ENCODE measurements around the gene PPP1R26. TPM values are rescaled to one million over a fixed set of nuclear protein-coding genes. Genes with fewer than 3 reads are reported as not detected.

Gene PPP1R26
- total and polyA plus RNA-seq, 9 of the 15 experiments (the other 6 are each of a cell fraction or from before 2014, with no cell fraction given): 0.77 to 26.8 (median 9.3) TPM

- ChIA-PET CTCF (ENCODE audit: low intra/inter-chr PET ratio) (no interaction called here), POLR2A (interaction anchor here (0.6 kb wide), 1 partner anchor 184 kb away, joined by 3 read pairs; no protein-coding TSS in a partner anchor)
- Histone ChIP-seq H2AFZ (ENCODE audit: low read depth, low read length) (no peak overlapping the region), H3K27me3 (ENCODE audit: control insufficient read depth in 2 of 2, insufficient read depth in 2 of 2, low read length in 2 of 2) (no peaks in the 10 kb centered on the region), H3K4me2 (ENCODE audit: insufficient read depth, low read length) (no peak overlapping the region), H4K20me1 (replicated peaks; ENCODE audit: control insufficient read depth, insufficient read depth, low read length) (no peaks in the 10 kb centered on the region), H3K4me3 (no peak overlapping the region), H3K79me2 (ENCODE audit: control insufficient read depth, insufficient read depth, low read length) (no peaks in the 10 kb centered on the region), H3K36me3 (ENCODE audit: control insufficient read depth, insufficient read depth, low read length) (no peaks in the 10 kb centered on the region), H3K9me1 (ENCODE audit: control insufficient read depth, insufficient read depth, low read length) (no peaks in the 10 kb centered on the region), H3K9me3 (replicated peaks; ENCODE audit: control insufficient read depth, insufficient read depth, low read depth, low read length) (no peaks in the 10 kb centered on the region), H3K9ac (ENCODE audit: insufficient read depth in 1 of 2, low read depth in 2 of 2, low read length in 2 of 2) (no peak overlapping the region), H3K4me1 (replicated peaks in 1 of 2; ENCODE audit: control insufficient read depth in 2 of 2, insufficient read depth in 2 of 2, low read length in 2 of 2) (peaks cover 9 to 39% of the 10 kb centered on the region in 2 experiments; a peak in 3 of 5 replicates), H3K27ac (ENCODE audit: extremely low read depth, low read depth, low read length) (no peak overlapping the region)
- FAIRE-seq (peak; percentile 61), ATAC-seq (peak; percentile 52; the same call in 2 of the 3 replicates), DNase-seq (ENCODE audit: extremely low read depth in 1 of 4, low spot score in 3 of 4) (peak in 1 of 4 experiments; percentile 26)
- 11% methylated on average over 23 of the region's 27 CpGs for WGBS (ENCODE audit: insufficient coverage, low coverage, missing lambda C conversion rate)
- in situ Hi-C loops (cut with MboI): no loop called here
- TF ChIP-seq ZNF830 (CRISPR knock-in tag; IDR thresholded peaks at IDR 0.05) (no peak), MIER1 (IDR thresholded peaks at IDR 0.05; ENCODE audit: low read depth) (no peak), JUN (IDR thresholded peaks at IDR 0.05; ENCODE audit: borderline replicate concordance, low read depth, low read length) (peak; percentile 62; the same call in 1 of the 2 replicates), JUN (CRISPR knock-in tag; IDR thresholded peaks at IDR 0.05; ENCODE audit: borderline replicate concordance) (no peak), ADNP (tag; IDR thresholded peaks at IDR 0.05) (no peak), NR2C2 (CRISPR knock-in tag; IDR thresholded peaks at IDR 0.05) (no peak; the same call in 1 of the 2 replicates), NR2C2 (tag; IDR thresholded peaks at IDR 0.05) (peak; percentile 74), ATF3 (IDR thresholded peaks at IDR 0.05) (peak; percentile 74), ATF3 (CRISPR knock-in tag; conservative IDR thresholded peaks at IDR 0.05) (no peak), RNF219 (CRISPR knock-in tag; IDR thresholded peaks at IDR 0.05) (no peak), FOSL1 (tag; conservative IDR thresholded peaks at IDR 0.05) (peak; percentile 83), NR2C1 (IDR thresholded peaks at IDR 0.05) (peak; percentile 65), NR2C1 (tag; IDR thresholded peaks at IDR 0.05) (peak; percentile 66), JUND (IDR thresholded peaks at IDR 0.05; ENCODE audit: borderline replicate concordance, low read depth, low read length) (peak; percentile 85), JUND (tag; IDR thresholded peaks at IDR 0.05; ENCODE audit: borderline replicate concordance, low read depth, low read length) (peak; percentile 68; the same call in 1 of the 3 replicates), NR1H2 (CRISPR knock-in tag; IDR thresholded peaks at IDR 0.05) (no peak), BRD4 (IDR thresholded peaks at IDR 0.05) (no peak), ZNF764 (CRISPR knock-in tag; IDR thresholded peaks at IDR 0.05; ENCODE audit: low read depth) (no peak)
- intact Hi-C loops (cut with micrococcal nuclease): no loop called here
- BruUV-seq (replicated peaks): no TSS peak
Measured at GRCh38 chr9:135524130-135524861, 44.7 kb downstream of the PPP1R26 start.

All from K562 (cell line).